H9 (cell line): ENCODE results near the gene IGF1R. TPM values are rescaled to one million over a fixed set of nuclear protein-coding genes. Genes with fewer than 3 reads are reported as not detected.

Experiments
- DNase-seq: peaks from one replicate; pipeline ENCODE4 v3.0.0-alpha.2; 2017
- H2AFZ ChIP-seq: one replicate; pipeline ENCODE4 v1.6.1; 2013; ENCODE audit warnings: mild to moderate bottlenecking, low read length, control low read depth, moderate library complexity
- H2AK5ac ChIP-seq: 2 replicates; pipeline ENCODE4 v1.6.1; 2013; ENCODE audit warnings: low read length, control low read depth, mixed read lengths; ENCODE audit not compliant: insufficient read length
- H2BK120ac ChIP-seq: one replicate; pipeline ENCODE4 v1.6.1; 2013; ENCODE audit warnings: low read depth, mild to moderate bottlenecking, low read length, control low read depth, inconsistent platforms; ENCODE audit not compliant: poor library complexity, severe bottlenecking
- H2BK12ac ChIP-seq: 2 replicates; pipeline ENCODE4 v1.6.1; 2013; ENCODE audit warnings: low read length, control low read depth, mixed read lengths, low read depth; ENCODE audit not compliant: insufficient read length
- H2BK15ac ChIP-seq: 2 replicates; pipeline ENCODE4 v1.6.1; 2013; ENCODE audit warnings: low read depth, low read length, control low read depth
- H2BK20ac ChIP-seq: one replicate; pipeline ENCODE4 v1.6.1; 2013; ENCODE audit warnings: low read depth, mild to moderate bottlenecking, low read length, control low read depth, inconsistent platforms; ENCODE audit not compliant: poor library complexity, severe bottlenecking
- H2BK5ac ChIP-seq: 2 replicates; pipeline ENCODE4 v1.6.1; 2013; ENCODE audit warnings: low read length, control low read depth, mixed read lengths; ENCODE audit not compliant: insufficient read length
- H3K14ac ChIP-seq: 2 replicates; pipeline ENCODE4 v1.6.1; 2013; ENCODE audit warnings: low read length, control low read depth; ENCODE audit not compliant: insufficient read depth
- H3K18ac ChIP-seq: 2 replicates; pipeline ENCODE4 v1.6.1; 2013; ENCODE audit warnings: low read depth, mild to moderate bottlenecking, mixed read lengths, low read length, control low read depth; ENCODE audit not compliant: insufficient read length
- H3K23ac ChIP-seq: 2 replicates; pipeline ENCODE4 v1.6.1; 2013; ENCODE audit warnings: low read length, control low read depth, mixed read lengths, low read depth; ENCODE audit not compliant: insufficient read length
- H3K23me2 ChIP-seq: 2 replicates; pipeline ENCODE4 v1.6.1; 2013; ENCODE audit warnings: low read depth, mild to moderate bottlenecking, mixed read lengths, low read length, control low read depth; ENCODE audit not compliant: insufficient read length, poor library complexity, severe bottlenecking
- H3K27ac ChIP-seq: 2 replicates; pipeline ENCODE4 v1.5.1; 2013; ENCODE audit warnings: low read length, control low read depth, mixed read lengths, low read depth; ENCODE audit not compliant: insufficient read length
- H3K27me3 ChIP-seq: 2 replicates; pipeline ENCODE4 v1.6.1; 2013; ENCODE audit warnings: low read length, control low read depth, inconsistent platforms; ENCODE audit not compliant: insufficient read depth
- H3K4ac ChIP-seq: 2 replicates; pipeline ENCODE4 v1.6.1; 2013; ENCODE audit warnings: low read depth, mild to moderate bottlenecking, control low read depth, inconsistent platforms, low read length, moderate library complexity
- H3K4me1 ChIP-seq: 2 replicates; pipeline ENCODE4 v1.6.1; 2013; ENCODE audit warnings: low read length, control low read depth, inconsistent platforms; ENCODE audit not compliant: insufficient read depth
- H3K4me2 ChIP-seq: 2 replicates; pipeline ENCODE4 v1.6.1; 2013; ENCODE audit warnings: low read length, control low read depth, mixed read lengths; ENCODE audit not compliant: insufficient read length, insufficient read depth
- H3K56ac ChIP-seq: 2 replicates; pipeline ENCODE4 v1.6.1; 2013; ENCODE audit warnings: low read depth, mild to moderate bottlenecking, mixed read lengths, low read length, control low read depth; ENCODE audit not compliant: insufficient read length
- H3K79me1 ChIP-seq: 2 replicates; pipeline ENCODE4 v1.6.1; 2013; ENCODE audit warnings: low read depth, mild to moderate bottlenecking, moderate library complexity, low read length, control low read depth, inconsistent platforms; ENCODE audit not compliant: insufficient read depth, poor library complexity, severe bottlenecking
- H3K79me2 ChIP-seq: 2 replicates; pipeline ENCODE4 v1.6.1; 2013; ENCODE audit warnings: low read length, control low read depth, inconsistent platforms; ENCODE audit not compliant: insufficient read depth
- H3K9ac ChIP-seq: 2 replicates; pipeline ENCODE4 v1.6.1; 2013; ENCODE audit warnings: low read length, control low read depth, mixed read lengths; ENCODE audit not compliant: insufficient read length; ENCODE audit errors: extremely low read depth
- H3K9me3 ChIP-seq: one replicate; pipeline ENCODE4 v1.6.1; 2013; ENCODE audit warnings: low read depth, low read length, inconsistent platforms; ENCODE audit not compliant: control insufficient read depth
- H3T11ph ChIP-seq: one replicate; pipeline ENCODE4 v1.6.1; 2013; ENCODE audit warnings: mild to moderate bottlenecking, low read length, control low read depth, inconsistent platforms
- H4K20me1 ChIP-seq: one replicate; pipeline ENCODE4 v1.6.1; 2013; ENCODE audit not compliant: control insufficient read depth, insufficient read length, insufficient read depth
- H4K5ac ChIP-seq: 2 replicates; pipeline ENCODE4 v1.6.1; 2013; ENCODE audit warnings: low read depth, mild to moderate bottlenecking, mixed read lengths, low read length, control low read depth; ENCODE audit not compliant: insufficient read length
- H4K8ac ChIP-seq: replicated peaks from 2 replicates; pipeline ENCODE4 v1.6.1; 2013; ENCODE audit warnings: low read length, control low read depth, mixed read lengths, low read depth; ENCODE audit not compliant: insufficient read length
- H4K91ac ChIP-seq: 2 replicates; pipeline ENCODE4 v1.6.1; 2013; ENCODE audit warnings: low read depth, mild to moderate bottlenecking, moderate library complexity, mixed read lengths, low read length, control low read depth; ENCODE audit not compliant: insufficient read length
- H3K27ac Mint-ChIP-seq, 3 experiments: 2 replicates in 2 of 3; 3 replicates in 1 of 3; pipeline ENCODE4 v1.8.0; 2020 to 2021; ENCODE audit warnings: mixed read lengths in 3 of 3, mild to moderate bottlenecking in 1 of 3, moderate library complexity in 1 of 3
- H3K27me3 Mint-ChIP-seq: 2 replicates; pipeline ENCODE4 v1.8.0; 2021; ENCODE audit warnings: low read depth, mild to moderate bottlenecking, moderate library complexity, mixed read lengths
- H3K36me3 Mint-ChIP-seq, 3 experiments: 2 replicates in 2 of 3; 3 replicates in 1 of 3; pipeline ENCODE4 v1.8.0; 2020 to 2021; ENCODE audit warnings: low read depth in 3 of 3, mixed read lengths in 3 of 3; ENCODE audit not compliant: insufficient read depth in 1 of 3
- H3K4me1 Mint-ChIP-seq, 2 experiments: 2 replicates each; pipeline ENCODE4 v1.8.0; 2020; ENCODE audit warnings: mixed read lengths in 2 of 2
- H3K4me3 Mint-ChIP-seq, 2 experiments: 2 replicates in 1 of 2; 3 replicates in 1 of 2; pipeline ENCODE4 v1.8.0; 2020 to 2021; ENCODE audit warnings: mild to moderate bottlenecking in 2 of 2, mixed read lengths in 2 of 2, moderate library complexity in 1 of 2
- H3K9me3 Mint-ChIP-seq, 2 experiments: 2 replicates in 1 of 2; 3 replicates in 1 of 2; pipeline ENCODE4 v1.8.0; 2020; ENCODE audit warnings: mild to moderate bottlenecking in 2 of 2, mixed read lengths in 2 of 2, moderate library complexity in 1 of 2
- WGBS: extraction: QIAGEN DNeasy Blood & Tissue Kit; methylation state at CpG from one replicate; pipeline ENCODE4 v1.1.7; 2013; ENCODE audit warnings: missing lambda C conversion rate, low lambda C conversion rate, mixed read lengths; ENCODE audit not compliant: insufficient read length; ENCODE audit errors: extremely low coverage; 5-methylcytosine and 5-hydroxymethylcytosine counted together
- total RNA-seq: library from RNA; stranded (reverse); gene quantifications from 2 replicates; pipeline ENCODE4 v1.2.1, GENCODE V29; 2021
- TF ChIP-seq, protein P1 (sequence below): fragments of 200-600 bp; sonication (generic); conservative IDR thresholded peaks from 3 replicates; pipeline ENCODE4 v1.8.0; 2021; ENCODE audit warnings: antibody characterized with exemption, mild to moderate bottlenecking

IGF1R gene
- total RNA-seq, 1 experiment from 2014 or later, result 70.0 TPM

- DNase-seq, result no peak
- H4K5ac ChIP-seq, result no peak overlapping the region
- no peak overlapping the region for H3K4ac ChIP-seq
- H2AFZ ChIP-seq, result no peak overlapping the region
- TF ChIP-seq, protein P1, sequence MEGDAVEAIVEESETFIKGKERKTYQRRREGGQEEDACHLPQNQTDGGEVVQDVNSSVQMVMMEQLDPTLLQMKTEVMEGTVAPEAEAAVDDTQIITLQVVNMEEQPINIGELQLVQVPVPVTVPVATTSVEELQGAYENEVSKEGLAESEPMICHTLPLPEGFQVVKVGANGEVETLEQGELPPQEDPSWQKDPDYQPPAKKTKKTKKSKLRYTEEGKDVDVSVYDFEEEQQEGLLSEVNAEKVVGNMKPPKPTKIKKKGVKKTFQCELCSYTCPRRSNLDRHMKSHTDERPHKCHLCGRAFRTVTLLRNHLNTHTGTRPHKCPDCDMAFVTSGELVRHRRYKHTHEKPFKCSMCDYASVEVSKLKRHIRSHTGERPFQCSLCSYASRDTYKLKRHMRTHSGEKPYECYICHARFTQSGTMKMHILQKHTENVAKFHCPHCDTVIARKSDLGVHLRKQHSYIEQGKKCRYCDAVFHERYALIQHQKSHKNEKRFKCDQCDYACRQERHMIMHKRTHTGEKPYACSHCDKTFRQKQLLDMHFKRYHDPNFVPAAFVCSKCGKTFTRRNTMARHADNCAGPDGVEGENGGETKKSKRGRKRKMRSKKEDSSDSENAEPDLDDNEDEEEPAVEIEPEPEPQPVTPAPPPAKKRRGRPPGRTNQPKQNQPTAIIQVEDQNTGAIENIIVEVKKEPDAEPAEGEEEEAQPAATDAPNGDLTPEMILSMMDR, result no peak
- H2BK5ac ChIP-seq, result no peak overlapping the region
- H3K36me3 Mint-ChIP-seq, result no peaks in the 10 kb centered on the region; a peak in 1 of 7 replicates
- H3K4me2 ChIP-seq, result no peak overlapping the region
- H2BK12ac ChIP-seq, result no peak overlapping the region
- H2BK120ac ChIP-seq, result no peak overlapping the region
- no peaks in the 10 kb centered on the region for H3K23me2 ChIP-seq
- H3K79me2 ChIP-seq, result peaks cover 74% of the 10 kb centered on the region
- H3K9ac ChIP-seq, result no peak overlapping the region
- no peak overlapping the region for H3K56ac ChIP-seq
- no peak overlapping the region for H4K91ac ChIP-seq
- H3K79me1 ChIP-seq, result peaks cover 9% of the 10 kb centered on the region
- H2BK15ac ChIP-seq, result no peak overlapping the region
- H3K4me3 Mint-ChIP-seq, result no peak overlapping the region
- no peaks in the 10 kb centered on the region for H3K9me3 ChIP-seq
- no CpG with 5 or more reads among the region's 4 CpGs for WGBS
- H3K18ac ChIP-seq, result no peak overlapping the region
- no peak overlapping the region for H3K27ac ChIP-seq
- peaks cover 63 to 66% of the 10 kb centered on the region in 2 experiments for H3K4me1 Mint-ChIP-seq
- no peaks in the 10 kb centered on the region for H3K27me3 ChIP-seq
- no peaks in the 10 kb centered on the region for H4K20me1 ChIP-seq
- H2AK5ac ChIP-seq, result no peak overlapping the region
- H3K23ac ChIP-seq, result no peak overlapping the region
- H4K8ac ChIP-seq, result no peak overlapping the region
- H3K27me3 Mint-ChIP-seq, result no peaks in the 10 kb centered on the region
- no peak overlapping the region for H2BK20ac ChIP-seq
- peaks cover 28% of the 10 kb centered on the region for H3K4me1 ChIP-seq
- H3K9me3 Mint-ChIP-seq, result no peaks in the 10 kb centered on the region
- H3K14ac ChIP-seq, result no peak overlapping the region
- no peak overlapping the region for H3T11ph ChIP-seq
- peak overlapping the region in 2 of 3 experiments; percentile 67 to 78; a peak in 3 of 7 replicates for H3K27ac Mint-ChIP-seq
Observed at GRCh38 chr15:98684436-98684835, 36.1 kb downstream of the IGF1R start.
